HFFc6 (cell line): ENCODE data around the gene TUBA4B. TPM values are rescaled to one million over a fixed set of nuclear protein-coding genes. Genes with fewer than 3 reads are reported as not detected.
A peak's percentile ranks its signal among the peaks of the same experiment; 100 is the strongest.
"Not testable (repeated sequence)": the region's sequence is repeated elsewhere in the genome, so short reads cannot be mapped to it uniquely, and the experiment has no call there.

ENCODE experiments used
- DNase-seq: peaks from one replicate; pipeline ENCODE4 v3.0.0-alpha.2; 2018
- H3K27ac Mint-ChIP-seq: 2 replicates; pipeline ENCODE4 v1.8.0; 2020; ENCODE audit warnings: mild to moderate bottlenecking, mixed read lengths
- H3K27me3 Mint-ChIP-seq: 2 replicates; pipeline ENCODE4 v1.8.0; 2021; ENCODE audit warnings: mild to moderate bottlenecking, moderate library complexity, mixed read lengths; ENCODE audit not compliant: insufficient read depth
- H3K36me3 Mint-ChIP-seq: 2 replicates; pipeline ENCODE4 v1.8.0; 2021; ENCODE audit warnings: low read depth, mixed read lengths
- H3K4me1 Mint-ChIP-seq: 2 replicates; pipeline ENCODE4 v1.8.0; 2020; ENCODE audit warnings: low read depth, mixed read lengths
- H3K4me3 Mint-ChIP-seq: 2 replicates; pipeline ENCODE4 v1.8.0; 2020; ENCODE audit warnings: mild to moderate bottlenecking, moderate library complexity, mixed read lengths
- H3K9me3 Mint-ChIP-seq: 2 replicates; pipeline ENCODE4 v1.8.0; 2020; ENCODE audit warnings: mild to moderate bottlenecking, mixed read lengths
- total RNA-seq, 6 experiments: library from RNA; stranded (reverse); fragmentation: NEBNext Ultra II Directional; extraction: Animal tissue kit (Norgen Biotek cat#: 25700); gene quantifications; 2 replicates in 1 of 6; 3 replicates in 5 of 6; pipeline ENCODE4 v1.2.3, GENCODE V29; 2021
- TF ChIP-seq, protein P1 (sequence below): fragments of 200-600 bp; sonication (generic); IDR thresholded peaks from 2 replicates; pipeline ENCODE4 v1.5.0; 2021; ENCODE audit warnings: antibody characterized with exemption, mild to moderate bottlenecking

Gene TUBA4B
- total RNA-seq, 6 experiments from 2014 or later: not detected

- Mint-ChIP-seq H3K4me1 (peaks cover 54% of the 10 kb centered on the region), H3K9me3 (no peaks in the 10 kb centered on the region), H3K4me3 (peak overlapping the region; percentile 91), H3K36me3 (peaks cover 15% of the 10 kb centered on the region; the same call in 1 of the 2 replicates), H3K27me3 (peaks cover 10% of the 10 kb centered on the region), H3K27ac (peak overlapping the region; percentile 83)
- TF ChIP-seq, protein P1, sequence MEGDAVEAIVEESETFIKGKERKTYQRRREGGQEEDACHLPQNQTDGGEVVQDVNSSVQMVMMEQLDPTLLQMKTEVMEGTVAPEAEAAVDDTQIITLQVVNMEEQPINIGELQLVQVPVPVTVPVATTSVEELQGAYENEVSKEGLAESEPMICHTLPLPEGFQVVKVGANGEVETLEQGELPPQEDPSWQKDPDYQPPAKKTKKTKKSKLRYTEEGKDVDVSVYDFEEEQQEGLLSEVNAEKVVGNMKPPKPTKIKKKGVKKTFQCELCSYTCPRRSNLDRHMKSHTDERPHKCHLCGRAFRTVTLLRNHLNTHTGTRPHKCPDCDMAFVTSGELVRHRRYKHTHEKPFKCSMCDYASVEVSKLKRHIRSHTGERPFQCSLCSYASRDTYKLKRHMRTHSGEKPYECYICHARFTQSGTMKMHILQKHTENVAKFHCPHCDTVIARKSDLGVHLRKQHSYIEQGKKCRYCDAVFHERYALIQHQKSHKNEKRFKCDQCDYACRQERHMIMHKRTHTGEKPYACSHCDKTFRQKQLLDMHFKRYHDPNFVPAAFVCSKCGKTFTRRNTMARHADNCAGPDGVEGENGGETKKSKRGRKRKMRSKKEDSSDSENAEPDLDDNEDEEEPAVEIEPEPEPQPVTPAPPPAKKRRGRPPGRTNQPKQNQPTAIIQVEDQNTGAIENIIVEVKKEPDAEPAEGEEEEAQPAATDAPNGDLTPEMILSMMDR: no peak
- no peak for DNase-seq
Measured at GRCh38 chr2:219252570-219252899, 508 bp upstream of the TUBA4B start.

DNA sequence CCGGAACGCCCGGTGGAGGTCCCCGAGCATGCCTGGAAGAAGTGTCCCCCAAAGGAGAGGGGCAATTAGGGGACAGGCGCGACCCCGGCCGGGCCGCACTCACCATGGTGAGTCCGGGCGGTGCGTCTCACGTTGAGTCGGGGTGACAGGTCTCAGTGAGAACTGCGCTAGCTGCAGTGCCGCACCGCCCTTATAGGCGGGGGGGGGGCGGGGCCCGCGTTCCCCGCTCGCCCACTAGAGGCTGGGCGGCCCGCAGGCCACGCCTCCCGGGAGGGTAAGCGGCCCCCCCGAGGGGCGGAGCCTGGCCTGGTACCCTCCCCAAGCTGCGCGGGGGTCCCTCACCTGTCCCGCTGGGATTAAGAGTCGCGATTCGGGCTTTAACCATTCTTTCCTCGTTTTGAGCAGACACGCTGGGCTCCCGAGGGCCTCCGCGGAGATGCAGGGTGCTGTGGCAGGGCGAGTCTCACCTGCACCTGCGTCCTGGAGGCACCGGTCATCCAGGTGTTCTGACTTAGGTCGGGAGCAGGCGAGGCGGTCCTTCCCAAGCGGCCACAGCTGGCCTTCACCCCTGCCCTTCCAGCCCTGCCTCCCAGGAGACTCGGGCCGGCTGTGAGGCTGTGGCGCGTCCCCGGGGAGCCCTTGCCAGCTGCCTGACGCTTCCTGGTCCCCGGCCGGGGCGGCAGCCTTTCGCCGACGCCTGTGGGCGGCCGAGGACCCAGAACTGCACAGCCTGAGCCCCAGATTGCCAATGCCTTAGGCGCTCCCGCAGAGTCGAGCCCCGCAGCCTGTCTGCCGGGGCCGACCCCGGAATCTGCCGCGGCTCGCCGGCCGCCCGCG, 928 bp downstream of the TUBA4B start, which contains the start of gene TUBA4A:
Gene TUBA4A (minus strand): TSS at position 166 of the 837 bp plus-strand sequence. CDS start 60 bp downstream, at position 106.
- no peaks in the 10 kb centered on the region for H3K9me3 Mint-ChIP-seq
- H3K4me1 Mint-ChIP-seq: peaks cover 47% of the 10 kb centered on the region
- no peak for DNase-seq
- peaks cover 10% of the 10 kb centered on the region for H3K27me3 Mint-ChIP-seq
- H3K27ac Mint-ChIP-seq: peak within 1 kb of the TSS; percentile 83
- peaks cover 15% of the 10 kb centered on the region; the same call in 1 of the 2 replicates for H3K36me3 Mint-ChIP-seq
- TF ChIP-seq, protein P1: no peak
- H3K4me3 Mint-ChIP-seq: peak within 1 kb of the TSS; percentile 91

GRCh38 chr2:219254590-219255201, 1.7 kb downstream of the TUBA4B start:
- peaks cover 39% of the 10 kb centered on the region for H3K4me1 Mint-ChIP-seq

DNA sequence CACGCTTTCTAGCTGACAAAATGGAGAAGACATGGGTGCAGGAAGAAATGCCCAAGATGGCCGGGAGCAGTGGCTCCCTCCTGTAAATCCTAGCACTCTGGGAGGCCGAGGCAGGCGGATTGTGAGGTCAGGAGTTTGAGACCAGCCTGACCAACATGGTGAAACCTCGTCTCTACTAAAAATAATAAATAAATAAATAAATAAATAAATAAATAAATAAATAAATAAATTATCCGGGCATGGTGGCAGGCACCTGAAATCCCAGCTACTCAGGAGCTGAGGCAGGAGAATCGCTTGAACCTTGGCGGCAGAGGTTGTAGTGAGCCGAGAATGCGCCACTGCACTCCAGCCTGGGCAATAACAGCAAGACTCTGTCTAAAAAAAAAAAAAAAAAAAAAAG, 5.9 kb downstream of the TUBA4B start:
- Mint-ChIP-seq H3K4me1 (peaks cover 13% of the 10 kb centered on the region), H3K27me3 (peaks cover 22% of the 10 kb centered on the region)
- DNase-seq, H3K4me3 Mint-ChIP-seq, H3K36me3 Mint-ChIP-seq, H3K27ac Mint-ChIP-seq, H3K9me3 Mint-ChIP-seq: not testable (repeated sequence)

More at GRCh38 chr2:219254590-219255201, 1.7 kb downstream of the TUBA4B start:
- TF ChIP-seq, protein P1: no peak
- peaks cover 15% of the 10 kb centered on the region; the same call in 1 of the 2 replicates for H3K36me3 Mint-ChIP-seq
- peak; percentile 28 for DNase-seq
- H3K27ac Mint-ChIP-seq: peak overlapping the region; percentile 11; the same call in 1 of the 2 replicates
- peak overlapping the region; percentile 74 for H3K4me3 Mint-ChIP-seq
- no peaks in the 10 kb centered on the region for H3K9me3 Mint-ChIP-seq
- H3K27me3 Mint-ChIP-seq: peaks cover 13% of the 10 kb centered on the region

DNA sequence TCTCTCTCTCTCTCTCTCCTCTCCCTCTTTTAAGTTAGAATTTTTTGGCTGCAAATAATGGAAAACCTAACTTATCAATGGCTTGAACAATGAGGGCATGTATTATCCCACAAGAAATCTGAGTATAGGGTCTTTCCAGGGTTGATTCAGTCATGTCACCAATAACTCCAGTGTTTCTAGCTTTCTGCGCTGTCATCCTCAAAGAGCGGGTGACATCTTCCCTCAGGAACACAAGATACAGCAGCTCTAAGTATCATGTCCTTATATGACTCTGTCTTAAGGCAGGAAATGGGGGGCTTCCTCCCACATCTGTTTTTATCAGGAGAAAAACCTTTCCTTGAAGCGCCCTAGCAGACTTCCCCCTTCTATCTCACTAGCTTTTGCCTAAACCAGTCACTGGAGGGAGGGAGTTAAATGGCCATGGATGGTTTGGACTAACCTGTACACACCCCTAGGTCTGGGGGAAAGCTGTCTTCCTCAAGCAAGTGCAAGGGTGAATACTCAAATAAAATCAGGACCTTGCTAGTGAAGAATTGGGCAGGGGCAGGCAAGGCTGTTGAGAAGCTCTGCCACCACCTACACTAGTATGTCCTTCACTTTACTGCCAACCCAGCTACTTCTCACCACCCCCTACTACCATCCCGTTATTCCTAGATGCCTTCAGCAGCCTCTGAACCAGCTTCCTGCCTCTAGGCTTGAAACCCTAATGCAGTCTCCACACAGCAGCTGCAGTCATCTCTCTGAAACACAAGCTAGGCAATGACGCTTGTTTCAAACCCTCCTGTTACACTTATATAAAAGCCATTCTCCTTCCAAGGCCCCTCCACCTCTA, 8.2 kb downstream of the TUBA4B start:
- no peaks in the 10 kb centered on the region for H3K9me3 Mint-ChIP-seq
- H3K4me1 Mint-ChIP-seq: peaks cover 6% of the 10 kb centered on the region; the same call in 1 of the 2 replicates
- H3K27me3 Mint-ChIP-seq: peaks cover 29% of the 10 kb centered on the region
- no peak overlapping the region for H3K27ac Mint-ChIP-seq
- TF ChIP-seq, protein P1: no peak
- H3K4me3 Mint-ChIP-seq: no peak overlapping the region
- no peaks in the 10 kb centered on the region for H3K36me3 Mint-ChIP-seq
- DNase-seq: no peak
